Measurements from ENCODE around the gene CD300C. TPM values are rescaled to one million over a fixed set of nuclear protein-coding genes. Genes with fewer than 3 reads are reported as not detected.
"Not testable (repeated sequence)": the region's sequence is repeated elsewhere in the genome, so short reads cannot be mapped to it uniquely, and the experiment has no call there.

CD300C gene
- total RNA-seq, 1 donor: not detected

GRCh38 chr17:74582633-74583032 is 36.7 kb upstream of the CD300C start:
- DNase-seq (ENCODE audit: low read depth): no peak
- no peak for TF ChIP-seq CTCF (IDR thresholded peaks at IDR 0.05; ENCODE audit: insufficient read depth, low read depth, low read length)
- H3K4me3 ChIP-seq (ENCODE audit: low read depth, low read length): no peak overlapping the region

GRCh38 chr17:74579900-74580299 is 34.0 kb upstream of the CD300C start:
- DNase-seq (ENCODE audit: low read depth): no peak
- TF ChIP-seq CTCF (IDR thresholded peaks at IDR 0.05; ENCODE audit: insufficient read depth, low read depth, low read length): no peak
- no peak overlapping the region for H3K4me3 ChIP-seq (ENCODE audit: low read depth, low read length)

- TF ChIP-seq CTCF (IDR thresholded peaks at IDR 0.05; ENCODE audit: insufficient read depth, low read depth, low read length): no peak
- no peak overlapping the region for H3K4me3 ChIP-seq (ENCODE audit: low read depth, low read length)
- no peak for DNase-seq (ENCODE audit: low read depth)
Measured at GRCh38 chr17:74578979-74579378, 33.1 kb upstream of the CD300C start.

GRCh38 chr17:74574489-74575142 is 28.7 kb upstream of the CD300C start:
- TF ChIP-seq CTCF (IDR thresholded peaks at IDR 0.05; ENCODE audit: insufficient read depth, low read depth, low read length): no peak
- no peak for DNase-seq (ENCODE audit: low read depth)

GRCh38 chr17:74573635-74574034 is 27.7 kb upstream of the CD300C start:
- DNase-seq (ENCODE audit: low read depth); H3K4me3 ChIP-seq (ENCODE audit: low read depth, low read length): not testable (repeated sequence)

More at GRCh38 chr17:74574489-74575142, 28.7 kb upstream of the CD300C start:
- no peak overlapping the region for H3K4me3 ChIP-seq (ENCODE audit: low read depth, low read length)

GRCh38 chr17:74573169-74573568 is 27.3 kb upstream of the CD300C start:
- no peak for TF ChIP-seq CTCF (IDR thresholded peaks at IDR 0.05; ENCODE audit: insufficient read depth, low read depth, low read length)
- DNase-seq (ENCODE audit: low read depth): no peak
- H3K4me3 ChIP-seq (ENCODE audit: low read depth, low read length): no peak overlapping the region

GRCh38 chr17:74571621-74572270 is 25.8 kb upstream of the CD300C start:
- no peak overlapping the region for H3K4me3 ChIP-seq (ENCODE audit: low read depth, low read length)
- no peak for DNase-seq (ENCODE audit: low read depth)
- TF ChIP-seq CTCF (IDR thresholded peaks at IDR 0.05; ENCODE audit: insufficient read depth, low read depth, low read length): no peak
